Measurements from ENCODE around the gene DPP7. TPM values are rescaled to one million over a fixed set of nuclear protein-coding genes. Genes with fewer than 3 reads are reported as not detected.

DPP7 gene
- polyA plus RNA-seq, 1 of the 3 experiments (the other 2 are of a cell fraction) = 127 TPM

GRCh38 chr9:137103206-137103999 lies 11.1 kb downstream of the DPP7 start:
- Histone ChIP-seq H3K36me3 (replicated peaks in 1 of 2; ENCODE audit: control insufficient read depth in 1 of 2, insufficient read depth in 2 of 2, low read length in 1 of 2) (peaks cover 38 to 68% of the 10 kb centered on the region in 2 experiments), H3K9me2 (no peaks in the 10 kb centered on the region)
- 91% methylated on average over 37 of the region's 37 CpGs for WGBS (ENCODE audit: low lambda C conversion rate)

GRCh38 chr9:137099231-137099630 lies 15.3 kb downstream of the DPP7 start:
- no peaks in the 10 kb centered on the region for H3K4me1 ChIP-seq (ENCODE audit: control insufficient read depth in 1 of 2, insufficient read depth in 2 of 2, low read depth in 1 of 2, low read length in 1 of 2)
- H3K9ac ChIP-seq = no peak overlapping the region
- no peaks in the 10 kb centered on the region for H3K9me3 ChIP-seq
- peaks cover 38 to 64% of the 10 kb centered on the region in 2 experiments for H3K36me3 ChIP-seq (replicated peaks in 1 of 2; ENCODE audit: control insufficient read depth in 1 of 2, insufficient read depth in 2 of 2, low read length in 1 of 2)
- H3K4me3 ChIP-seq (ENCODE audit: low read depth in 2 of 2, low read length in 1 of 2) = no peak overlapping the region
- no peaks in the 10 kb centered on the region for H4K20me1 ChIP-seq (ENCODE audit: insufficient read depth)
- H3K4me2 ChIP-seq = no peak overlapping the region
- WGBS (ENCODE audit: low lambda C conversion rate) = 94% methylated on average over 9 of the region's 14 CpGs
- no peaks in the 10 kb centered on the region for H3K27me3 ChIP-seq (ENCODE audit: insufficient read depth)
- no peaks in the 10 kb centered on the region for H3K9me2 ChIP-seq
- peaks cover 11% of the 10 kb centered on the region for H3F3A ChIP-seq (replicated peaks; ENCODE audit: insufficient read depth)
- ChIA-PET POLR2A (no interaction called here), CTCF (no interaction called here)
- DNase-seq = no peak
- H3K27ac ChIP-seq (ENCODE audit: low read depth in 2 of 2, low read length in 1 of 2) = no peak overlapping the region
- no peak overlapping the region for H2AFZ ChIP-seq (ENCODE audit: low read depth)
- no peaks in the 10 kb centered on the region for H3K79me2 ChIP-seq (ENCODE audit: insufficient read depth)
- no peak for TF ChIP-seq MXI1 (IDR thresholded peaks at IDR 0.05; ENCODE audit: low read depth, low read length)
- no peak for TF ChIP-seq ZBTB33 (IDR thresholded peaks at IDR 0.05; ENCODE audit: borderline replicate concordance, low read depth)
- no peak for TF ChIP-seq SIN3A (IDR thresholded peaks at IDR 0.05; ENCODE audit: borderline replicate concordance, low read depth, low read length)
- no peak for TF ChIP-seq TAF1 (IDR thresholded peaks at IDR 0.05; ENCODE audit: borderline replicate concordance, low read depth, low read length)
- no peak for TF ChIP-seq NFIC (IDR thresholded peaks at IDR 0.05; ENCODE audit: borderline replicate concordance)
- no peak for TF ChIP-seq JUND (IDR thresholded peaks at IDR 0.05)
- TF ChIP-seq REST (IDR thresholded peaks at IDR 0.05; ENCODE audit: low read depth, low read length) = no peak
- no peak for TF ChIP-seq IRF3 (IDR thresholded peaks at IDR 0.05; ENCODE audit: low read depth, low read length)
- TF ChIP-seq SMC3 (IDR thresholded peaks at IDR 0.05; ENCODE audit: low read depth, low read length) = no peak
- TF ChIP-seq GABPA (IDR thresholded peaks at IDR 0.05; ENCODE audit: low read depth) = no peak
- TF ChIP-seq TEAD4 (IDR thresholded peaks at IDR 0.05; ENCODE audit: borderline replicate concordance, insufficient read depth) = no peak
- TF ChIP-seq FOXJ3 (CRISPR knock-in tag; IDR thresholded peaks at IDR 0.05) = no peak
- no peak for TF ChIP-seq YY1 (IDR thresholded peaks at IDR 0.05; ENCODE audit: low read depth)

More at GRCh38 chr9:137103206-137103999, 11.1 kb downstream of the DPP7 start:
- H2AFZ ChIP-seq (ENCODE audit: low read depth) = no peak overlapping the region
- no peaks in the 10 kb centered on the region for H3K4me1 ChIP-seq (ENCODE audit: control insufficient read depth in 1 of 2, insufficient read depth in 2 of 2, low read depth in 1 of 2, low read length in 1 of 2)
- no peaks in the 10 kb centered on the region for H3K9me3 ChIP-seq
- no peaks in the 10 kb centered on the region for H3K27me3 ChIP-seq (ENCODE audit: insufficient read depth)
- no peak overlapping the region for H3K9ac ChIP-seq
- H3K4me2 ChIP-seq = no peak overlapping the region
- POLR2A ChIA-PET = no interaction called here
- no peak for DNase-seq
- no peak for TF ChIP-seq CTCF (IDR thresholded peaks at IDR 0.05)
- no peak for TF ChIP-seq FOXJ3 (CRISPR knock-in tag; IDR thresholded peaks at IDR 0.05)
- no peaks in the 10 kb centered on the region for H4K20me1 ChIP-seq (ENCODE audit: insufficient read depth)
- H3K79me2 ChIP-seq (ENCODE audit: insufficient read depth) = no peaks in the 10 kb centered on the region
- H3K27ac ChIP-seq (ENCODE audit: low read depth in 2 of 2, low read length in 1 of 2) = no peak overlapping the region
- peaks cover 11% of the 10 kb centered on the region for H3F3A ChIP-seq (replicated peaks; ENCODE audit: insufficient read depth)
- no peak overlapping the region for H3K4me3 ChIP-seq (ENCODE audit: low read depth in 2 of 2, low read length in 1 of 2)
- CTCF ChIA-PET = interaction anchor here (1.0 to 1.5 kb wide), 3 partner anchors 8 to 259 kb away, joined by 3 read pairs; no protein-coding TSS in a partner anchor

Data from SK-N-SH (cell line).